ENCODE measurements around the gene GALNT18.

Gene GALNT18

DNA sequence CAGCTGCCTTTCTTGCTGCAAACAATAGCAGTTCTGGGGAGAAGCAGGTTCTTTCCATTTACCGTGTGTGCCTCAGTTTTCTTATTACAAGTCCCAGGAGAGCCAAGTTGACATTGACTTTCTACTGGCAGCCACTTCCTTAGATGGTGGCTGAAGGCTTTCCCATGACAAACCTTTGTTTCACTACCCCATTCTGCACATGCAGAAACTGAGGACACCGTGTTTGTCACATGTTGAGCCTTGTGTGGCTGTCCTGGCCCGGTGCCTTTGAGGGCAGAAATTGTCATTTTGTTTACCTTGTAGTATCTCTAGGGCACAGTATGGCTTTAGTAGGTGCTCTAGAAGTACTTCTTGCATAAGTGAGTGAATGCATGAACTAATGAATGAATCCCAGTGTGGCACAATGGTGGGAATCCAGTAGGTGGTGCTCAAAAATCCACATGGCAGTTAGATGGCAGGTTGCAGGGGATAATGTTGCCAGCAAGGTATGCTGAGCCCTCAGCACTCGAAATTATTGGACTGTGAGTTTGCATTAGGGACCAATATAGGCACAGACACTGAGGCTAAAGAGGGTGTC, 370.3 kb downstream of the GALNT18 start:
- no peaks in the 10 kb centered on the region for H3K36me3 ChIP-seq (ENCODE audit: insufficient read depth)
- no peaks in the 10 kb centered on the region for H4K20me1 ChIP-seq (ENCODE audit: insufficient read depth)

DNA sequence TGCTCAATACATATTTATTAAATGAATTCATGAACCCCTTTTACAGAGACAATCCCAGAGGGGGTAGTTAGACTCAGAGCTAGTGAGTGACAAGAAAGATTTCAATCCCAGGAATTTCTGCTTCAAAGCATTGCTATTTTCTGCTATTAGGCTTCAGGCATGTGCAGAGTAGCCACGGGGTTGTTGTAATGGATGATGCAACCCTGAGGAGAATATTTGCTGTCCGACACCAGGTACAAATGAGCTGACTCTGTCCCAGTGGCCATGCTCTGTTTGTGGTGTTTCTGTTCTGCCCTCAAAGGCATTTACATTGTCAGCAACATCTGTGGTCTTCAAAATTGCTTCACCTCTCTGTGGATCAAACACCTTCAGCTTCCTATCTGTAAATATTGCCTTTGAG, 371.3 kb downstream of the GALNT18 start:
- Histone ChIP-seq H3K79me2 (ENCODE audit: insufficient read depth, low read depth) (no peaks in the 10 kb centered on the region), H3K4me2 (no peak overlapping the region), H3K36me3 (ENCODE audit: insufficient read depth) (no peaks in the 10 kb centered on the region), H3K27me3 (ENCODE audit: insufficient read depth, low read depth) (no peaks in the 10 kb centered on the region), H2AFZ (ENCODE audit: low read depth) (no peak overlapping the region), H3K27ac (no peak overlapping the region), H4K20me1 (ENCODE audit: insufficient read depth) (no peaks in the 10 kb centered on the region), H3K4me1 (ENCODE audit: low read depth, poor library complexity, severe bottlenecking) (peaks cover 34% of the 10 kb centered on the region), H3K9ac (no peak overlapping the region), H3K4me3 (IDR thresholded peaks at IDR 0.05; ENCODE audit: insufficient read depth, low read depth, low read length) (no peak overlapping the region)
- TF ChIP-seq, protein P1, sequence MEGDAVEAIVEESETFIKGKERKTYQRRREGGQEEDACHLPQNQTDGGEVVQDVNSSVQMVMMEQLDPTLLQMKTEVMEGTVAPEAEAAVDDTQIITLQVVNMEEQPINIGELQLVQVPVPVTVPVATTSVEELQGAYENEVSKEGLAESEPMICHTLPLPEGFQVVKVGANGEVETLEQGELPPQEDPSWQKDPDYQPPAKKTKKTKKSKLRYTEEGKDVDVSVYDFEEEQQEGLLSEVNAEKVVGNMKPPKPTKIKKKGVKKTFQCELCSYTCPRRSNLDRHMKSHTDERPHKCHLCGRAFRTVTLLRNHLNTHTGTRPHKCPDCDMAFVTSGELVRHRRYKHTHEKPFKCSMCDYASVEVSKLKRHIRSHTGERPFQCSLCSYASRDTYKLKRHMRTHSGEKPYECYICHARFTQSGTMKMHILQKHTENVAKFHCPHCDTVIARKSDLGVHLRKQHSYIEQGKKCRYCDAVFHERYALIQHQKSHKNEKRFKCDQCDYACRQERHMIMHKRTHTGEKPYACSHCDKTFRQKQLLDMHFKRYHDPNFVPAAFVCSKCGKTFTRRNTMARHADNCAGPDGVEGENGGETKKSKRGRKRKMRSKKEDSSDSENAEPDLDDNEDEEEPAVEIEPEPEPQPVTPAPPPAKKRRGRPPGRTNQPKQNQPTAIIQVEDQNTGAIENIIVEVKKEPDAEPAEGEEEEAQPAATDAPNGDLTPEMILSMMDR (conservative IDR thresholded peaks at IDR 0.05; ENCODE audit: low read depth, low read length): no peak

More for the DNA sequence above, 370.3 kb downstream of the GALNT18 start:
- Histone ChIP-seq H3K4me1 (ENCODE audit: low read depth, poor library complexity, severe bottlenecking) (peaks cover 34% of the 10 kb centered on the region), H3K9ac (no peak overlapping the region), H3K27ac (no peak overlapping the region; the same call in 1 of the 2 replicates), H3K79me2 (ENCODE audit: insufficient read depth, low read depth) (no peaks in the 10 kb centered on the region), H2AFZ (ENCODE audit: low read depth) (no peak overlapping the region), H3K4me3 (IDR thresholded peaks at IDR 0.05; ENCODE audit: insufficient read depth, low read depth, low read length) (no peak overlapping the region), H3K4me2 (no peak overlapping the region; the same call in 1 of the 2 replicates), H3K27me3 (ENCODE audit: insufficient read depth, low read depth) (no peaks in the 10 kb centered on the region)
- TF ChIP-seq, protein P1 (conservative IDR thresholded peaks at IDR 0.05; ENCODE audit: low read depth, low read length): no peak

DNA sequence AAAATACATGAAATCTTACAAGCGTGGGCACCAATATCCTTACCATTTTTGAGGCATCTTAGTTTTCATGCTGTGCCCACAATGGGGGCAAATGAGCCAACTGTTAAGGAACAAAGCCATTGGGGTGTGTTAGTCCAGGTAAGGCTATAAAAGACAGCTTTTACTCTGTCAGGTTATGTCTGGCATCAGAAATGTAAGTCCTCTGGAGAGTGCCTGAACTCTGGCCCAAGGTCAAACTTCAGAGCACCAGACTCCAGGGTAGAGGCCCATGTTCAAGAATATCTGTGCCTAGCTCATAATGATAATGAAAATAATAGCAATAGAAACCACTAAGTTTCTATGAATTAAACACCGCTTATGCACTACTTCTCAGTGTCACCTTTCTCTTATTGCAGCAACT, 374.2 kb downstream of the GALNT18 start:
- TF ChIP-seq, protein P1 (conservative IDR thresholded peaks at IDR 0.05; ENCODE audit: low read depth, low read length): no peak
- H3K27me3 ChIP-seq (ENCODE audit: insufficient read depth, low read depth): no peaks in the 10 kb centered on the region

DNA sequence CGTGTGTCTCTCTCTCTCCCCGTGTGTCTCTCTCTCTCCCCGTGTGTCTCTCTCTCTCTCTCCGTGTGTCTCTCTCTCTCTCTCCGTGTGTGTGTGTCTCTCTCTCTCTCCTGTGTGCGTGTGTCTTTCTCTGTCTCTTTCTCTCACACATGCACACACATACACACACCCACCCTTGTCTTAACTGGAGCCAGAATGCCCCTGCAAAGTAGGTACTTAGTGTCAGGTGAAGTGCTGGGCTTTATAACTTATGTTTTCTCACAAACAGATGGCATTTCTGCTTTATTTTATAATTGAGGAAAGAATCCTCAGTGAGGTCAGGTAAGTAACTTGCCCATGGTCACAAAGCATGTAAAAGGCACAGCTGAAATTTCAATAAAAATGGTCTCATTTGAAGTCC, 374.7 kb downstream of the GALNT18 start:
- Histone ChIP-seq H4K20me1 (ENCODE audit: insufficient read depth) (no peaks in the 10 kb centered on the region), H3K4me3 (IDR thresholded peaks at IDR 0.05; ENCODE audit: insufficient read depth, low read depth, low read length) (no peak overlapping the region), H3K36me3 (ENCODE audit: insufficient read depth) (no peaks in the 10 kb centered on the region), H2AFZ (ENCODE audit: low read depth) (no peak overlapping the region), H3K4me2 (no peak overlapping the region), H3K27me3 (ENCODE audit: insufficient read depth, low read depth) (no peaks in the 10 kb centered on the region), H3K9ac (no peak overlapping the region), H3K79me2 (ENCODE audit: insufficient read depth, low read depth) (no peaks in the 10 kb centered on the region), H3K27ac (no peak overlapping the region), H3K4me1 (ENCODE audit: low read depth, poor library complexity, severe bottlenecking) (peaks cover 16% of the 10 kb centered on the region)
- TF ChIP-seq, protein P1 (conservative IDR thresholded peaks at IDR 0.05; ENCODE audit: low read depth, low read length): no peak

More for the DNA sequence above, 374.2 kb downstream of the GALNT18 start:
- H3K4me1 ChIP-seq (ENCODE audit: low read depth, poor library complexity, severe bottlenecking): peaks cover 21% of the 10 kb centered on the region
- H3K79me2 ChIP-seq (ENCODE audit: insufficient read depth, low read depth): no peaks in the 10 kb centered on the region
- no peak overlapping the region for H3K27ac ChIP-seq
- H3K4me3 ChIP-seq (IDR thresholded peaks at IDR 0.05; ENCODE audit: insufficient read depth, low read depth, low read length): no peak overlapping the region
- H3K36me3 ChIP-seq (ENCODE audit: insufficient read depth): no peaks in the 10 kb centered on the region
- H4K20me1 ChIP-seq (ENCODE audit: insufficient read depth): no peaks in the 10 kb centered on the region
- no peak overlapping the region for H3K9ac ChIP-seq
- no peak overlapping the region for H2AFZ ChIP-seq (ENCODE audit: low read depth)
- H3K4me2 ChIP-seq: no peak overlapping the region

Measured in KMS-11 (cell line).